ENCODE data around the gene RIOK1. TPM values are rescaled to one million over a fixed set of nuclear protein-coding genes. Genes with fewer than 3 reads are reported as not detected.

Gene RIOK1
- total RNA-seq, 1 experiment from 2014 or later: 39.9 TPM

- H3K79me2 ChIP-seq (ENCODE audit: low read length): no peaks in the 10 kb centered on the region
- ChIA-PET POLR2A (ENCODE audit: unreplicated experiment) (no interaction called here), CTCF (no interaction called here)
- DNase-seq: no peak
- no peak overlapping the region for H2AFZ ChIP-seq (ENCODE audit: low read length)
- no peaks in the 10 kb centered on the region for H3F3A ChIP-seq (ENCODE audit: low read length, unreplicated experiment)
- H3K9me2 ChIP-seq (replicated peaks; ENCODE audit: low read length): no peaks in the 10 kb centered on the region
- intact Hi-C loops (cut with micrococcal nuclease): no loop called here
- ATAC-seq: no peak
- no peaks in the 10 kb centered on the region for H3K36me3 ChIP-seq (ENCODE audit: low read depth, low read length)
- no peak overlapping the region for H3K27ac ChIP-seq (ENCODE audit: low read length)
- no TSS peak for BruUV-seq (replicated peaks)
- no peaks in the 10 kb centered on the region for H4K20me1 ChIP-seq (ENCODE audit: low read length)
- H3K9ac ChIP-seq (ENCODE audit: low read length): no peak overlapping the region
- H3K27me3 ChIP-seq (ENCODE audit: low read length): no peaks in the 10 kb centered on the region
- H3K4me3 ChIP-seq (ENCODE audit: low read length): no peak overlapping the region
- H3K9me3 ChIP-seq (ENCODE audit: low read length): no peaks in the 10 kb centered on the region
- H3K4me2 ChIP-seq (ENCODE audit: low read length): no peak overlapping the region
- TF ChIP-seq EZH2 (IDR thresholded peaks at IDR 0.05; ENCODE audit: low read length, unreplicated experiment) (no peak), CTCF (conservative IDR thresholded peaks at IDR 0.05; ENCODE audit: low read depth, low read length) (no peak), EZH2phosphoT487 (IDR thresholded peaks at IDR 0.05; ENCODE audit: borderline replicate concordance, low read length) (no peak)
- no peaks in the 10 kb centered on the region for H3K4me1 ChIP-seq (ENCODE audit: insufficient read depth, low read length)
Measured at GRCh38 chr6:7377961-7378360, 11.6 kb upstream of the RIOK1 start.

- Histone ChIP-seq H3K27ac (ENCODE audit: low read length) (no peak overlapping the region), H3K9me2 (replicated peaks; ENCODE audit: low read length) (no peaks in the 10 kb centered on the region), H4K20me1 (ENCODE audit: low read length) (no peaks in the 10 kb centered on the region), H3K9ac (ENCODE audit: low read length) (no peak overlapping the region), H3K79me2 (ENCODE audit: low read length) (no peaks in the 10 kb centered on the region), H3K9me3 (ENCODE audit: low read length) (no peaks in the 10 kb centered on the region), H3K4me3 (ENCODE audit: low read length) (no peak overlapping the region), H3K4me1 (ENCODE audit: insufficient read depth, low read length) (no peaks in the 10 kb centered on the region), H3K4me2 (ENCODE audit: low read length) (no peak overlapping the region), H3F3A (ENCODE audit: low read length, unreplicated experiment) (no peaks in the 10 kb centered on the region), H3K36me3 (ENCODE audit: low read depth, low read length) (no peaks in the 10 kb centered on the region), H3K27me3 (ENCODE audit: low read length) (no peaks in the 10 kb centered on the region), H2AFZ (ENCODE audit: low read length) (0 out of 2 replicates have a peak overlapping the region, but pooled peaks have one; percentile 4)
- no TSS peak for BruUV-seq (replicated peaks)
- intact Hi-C loops (cut with micrococcal nuclease): no loop called here
- CTCF ChIA-PET: no interaction called here
- no peak for TF ChIP-seq EZH2phosphoT487 (IDR thresholded peaks at IDR 0.05; ENCODE audit: borderline replicate concordance, low read length)
- no peak for TF ChIP-seq CTCF (conservative IDR thresholded peaks at IDR 0.05; ENCODE audit: low read depth, low read length)
- no peak for TF ChIP-seq EZH2 (IDR thresholded peaks at IDR 0.05; ENCODE audit: low read length, unreplicated experiment)
- POLR2A ChIA-PET (ENCODE audit: unreplicated experiment): no interaction called here
- no peak for DNase-seq
- ATAC-seq: no peak
Measured at GRCh38 chr6:7378740-7379139, 10.9 kb upstream of the RIOK1 start.

GRCh38 chr6:7381092-7381491 is 8.5 kb upstream of the RIOK1 start:
- no peak overlapping the region for H3K4me3 ChIP-seq (ENCODE audit: low read length)
- no peak overlapping the region for H3K27ac ChIP-seq (ENCODE audit: low read length)
- H4K20me1 ChIP-seq (ENCODE audit: low read length): no peaks in the 10 kb centered on the region
- no peak overlapping the region for H3K4me2 ChIP-seq (ENCODE audit: low read length)
- H3K36me3 ChIP-seq (ENCODE audit: low read depth, low read length): no peaks in the 10 kb centered on the region
- H3K9me3 ChIP-seq (ENCODE audit: low read length): no peaks in the 10 kb centered on the region
- no peaks in the 10 kb centered on the region for H3K4me1 ChIP-seq (ENCODE audit: insufficient read depth, low read length)
- DNase-seq: no peak
- H2AFZ ChIP-seq (ENCODE audit: low read length): no peak overlapping the region
- H3K27me3 ChIP-seq (ENCODE audit: low read length): no peaks in the 10 kb centered on the region
- ChIA-PET POLR2A (ENCODE audit: unreplicated experiment) (no interaction called here), CTCF (no interaction called here)
- H3K9me2 ChIP-seq (replicated peaks; ENCODE audit: low read length): no peaks in the 10 kb centered on the region
- H3K9ac ChIP-seq (ENCODE audit: low read length): no peak overlapping the region
- intact Hi-C loops (cut with micrococcal nuclease): no loop called here
- TF ChIP-seq EZH2phosphoT487 (IDR thresholded peaks at IDR 0.05; ENCODE audit: borderline replicate concordance, low read length): no peak
- TF ChIP-seq CTCF (conservative IDR thresholded peaks at IDR 0.05; ENCODE audit: low read depth, low read length): no peak
- no peak for TF ChIP-seq EZH2 (IDR thresholded peaks at IDR 0.05; ENCODE audit: low read length, unreplicated experiment)
- H3F3A ChIP-seq (ENCODE audit: low read length, unreplicated experiment): no peaks in the 10 kb centered on the region
- no peaks in the 10 kb centered on the region for H3K79me2 ChIP-seq (ENCODE audit: low read length)
- peak; percentile 20; the same call in 1 of the 2 replicates for ATAC-seq
- BruUV-seq (replicated peaks): no TSS peak
